Activated CD4-positive, alpha-beta T cell treated with anti-CD3 and anti-CD28 coated beads, Interleukin-2, Interleukin-4, amounts not matched to agents 100 ng/mL and 50 ng/mL, durations not matched to agents 16 hours and 8 hours (primary cell): ENCODE data around the gene ITGA11.

ENCODE experiments used
- DNase-seq: peaks from one replicate; pipeline ENCODE4 v3.0.0-alpha.2; 2020; ENCODE audit warnings: low spot score

ITGA11 gene

GRCh38 chr15:68352401-68353062, 79.4 kb downstream of the ITGA11 start:
- peak; percentile 69 for DNase-seq

DNA sequence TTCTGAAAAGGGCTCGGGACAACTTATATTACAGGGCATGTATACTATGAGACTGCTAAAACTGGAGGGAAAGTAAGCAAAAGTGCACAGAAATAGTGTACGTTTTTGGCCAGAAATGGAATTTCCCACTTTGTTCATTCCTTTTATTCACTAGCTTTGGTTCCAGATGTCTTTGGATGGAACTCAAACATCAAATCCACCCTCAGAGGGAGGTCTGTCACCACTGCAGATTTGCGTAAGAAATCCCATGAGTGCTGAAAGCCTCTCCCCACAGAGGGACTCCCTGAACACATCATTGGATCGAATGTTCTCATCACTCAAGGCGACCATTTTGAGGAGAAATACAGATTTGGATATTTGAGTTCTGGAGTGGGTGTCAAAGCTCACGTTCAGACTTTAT, 82.8 kb downstream of the ITGA11 start:
- no peak for DNase-seq

- DNase-seq: no peak
Observed at GRCh38 chr15:68348606-68349005, 83.4 kb downstream of the ITGA11 start.

DNA sequence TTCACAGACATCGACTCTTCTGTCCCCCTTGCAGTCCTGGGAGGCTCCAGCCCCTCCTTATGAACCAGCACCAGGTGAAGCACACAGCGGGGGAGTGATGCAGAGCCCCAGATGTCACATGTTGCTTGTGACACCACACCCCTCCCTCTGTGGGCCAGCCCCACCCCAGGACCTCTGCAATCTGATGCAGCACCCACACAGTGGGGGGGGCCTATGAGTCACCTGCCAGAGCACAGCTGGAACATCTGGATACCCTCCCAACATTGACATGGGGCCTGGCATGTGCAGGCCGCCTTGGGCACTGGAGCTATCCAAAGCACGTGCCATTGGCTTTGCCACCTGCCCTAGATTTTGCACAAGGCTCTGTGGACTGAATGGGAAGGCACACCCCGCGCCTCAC, 83.9 kb downstream of the ITGA11 start:
- DNase-seq: no peak

DNA sequence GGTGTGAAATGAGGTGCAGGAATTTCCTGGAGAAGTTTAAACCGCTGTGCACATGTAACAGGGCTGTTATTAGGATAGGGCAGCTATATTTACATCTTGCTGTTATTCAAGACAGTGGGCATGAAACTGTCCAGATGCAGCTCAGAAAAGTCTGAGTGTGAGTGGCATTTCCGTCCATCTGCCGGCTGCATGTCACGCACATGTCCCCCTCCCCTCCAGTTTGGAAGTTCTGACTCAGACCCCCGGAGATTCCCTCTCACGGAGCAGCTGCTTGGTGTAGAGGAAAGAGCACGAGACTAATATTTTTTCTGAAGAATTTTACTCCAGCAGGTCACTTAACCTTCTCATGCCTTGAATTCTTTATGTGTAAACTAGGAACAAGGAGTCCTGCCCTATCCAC, 84.6 kb downstream of the ITGA11 start:
- no peak for DNase-seq

DNA sequence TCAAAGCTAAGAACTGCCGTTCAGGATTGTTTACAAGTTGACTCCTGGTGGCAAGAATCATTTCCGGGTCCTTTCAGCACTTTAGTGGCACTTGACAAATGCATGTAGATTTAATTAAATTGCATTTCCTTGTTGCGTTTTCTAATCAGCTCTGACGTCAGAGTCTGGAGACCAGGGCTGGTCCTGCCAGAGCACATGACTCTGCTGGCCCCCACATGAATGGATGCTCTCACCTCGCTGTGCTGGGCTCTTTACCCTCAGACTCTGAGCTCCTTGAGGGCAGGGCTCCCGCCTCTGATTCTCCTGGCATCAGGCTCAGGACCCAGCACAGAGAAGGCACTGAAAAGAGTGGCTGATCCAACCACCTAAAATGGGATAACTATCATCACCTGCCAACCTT, 85.0 kb downstream of the ITGA11 start:
- no peak for DNase-seq

GRCh38 chr15:68345481-68345880, 86.5 kb downstream of the ITGA11 start:
- no peak for DNase-seq

DNA sequence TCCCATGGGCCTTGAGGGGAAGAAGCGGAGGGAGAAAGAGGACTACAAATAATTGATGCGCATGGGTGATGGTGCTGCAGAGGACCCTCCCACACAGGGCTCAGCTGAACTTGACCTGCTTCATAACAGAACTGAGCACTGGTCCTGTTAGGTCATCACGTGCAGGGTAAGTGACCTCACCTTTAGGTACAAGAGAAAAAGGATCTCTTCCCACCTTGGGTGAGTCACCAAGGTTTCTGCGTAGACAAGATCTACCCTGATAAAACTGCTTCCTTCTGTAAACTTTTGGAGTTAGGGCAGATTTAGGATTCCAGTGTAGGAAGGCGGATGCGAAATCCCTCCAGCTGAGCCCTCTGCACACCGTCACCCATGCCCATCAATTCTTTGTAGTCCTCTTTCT, 87.4 kb downstream of the ITGA11 start:
- no peak for DNase-seq

- no peak for DNase-seq
Observed at GRCh38 chr15:68343579-68344225, 88.3 kb downstream of the ITGA11 start.

GRCh38 chr15:68341760-68342725, 89.9 kb downstream of the ITGA11 start:
- no peak for DNase-seq

DNA sequence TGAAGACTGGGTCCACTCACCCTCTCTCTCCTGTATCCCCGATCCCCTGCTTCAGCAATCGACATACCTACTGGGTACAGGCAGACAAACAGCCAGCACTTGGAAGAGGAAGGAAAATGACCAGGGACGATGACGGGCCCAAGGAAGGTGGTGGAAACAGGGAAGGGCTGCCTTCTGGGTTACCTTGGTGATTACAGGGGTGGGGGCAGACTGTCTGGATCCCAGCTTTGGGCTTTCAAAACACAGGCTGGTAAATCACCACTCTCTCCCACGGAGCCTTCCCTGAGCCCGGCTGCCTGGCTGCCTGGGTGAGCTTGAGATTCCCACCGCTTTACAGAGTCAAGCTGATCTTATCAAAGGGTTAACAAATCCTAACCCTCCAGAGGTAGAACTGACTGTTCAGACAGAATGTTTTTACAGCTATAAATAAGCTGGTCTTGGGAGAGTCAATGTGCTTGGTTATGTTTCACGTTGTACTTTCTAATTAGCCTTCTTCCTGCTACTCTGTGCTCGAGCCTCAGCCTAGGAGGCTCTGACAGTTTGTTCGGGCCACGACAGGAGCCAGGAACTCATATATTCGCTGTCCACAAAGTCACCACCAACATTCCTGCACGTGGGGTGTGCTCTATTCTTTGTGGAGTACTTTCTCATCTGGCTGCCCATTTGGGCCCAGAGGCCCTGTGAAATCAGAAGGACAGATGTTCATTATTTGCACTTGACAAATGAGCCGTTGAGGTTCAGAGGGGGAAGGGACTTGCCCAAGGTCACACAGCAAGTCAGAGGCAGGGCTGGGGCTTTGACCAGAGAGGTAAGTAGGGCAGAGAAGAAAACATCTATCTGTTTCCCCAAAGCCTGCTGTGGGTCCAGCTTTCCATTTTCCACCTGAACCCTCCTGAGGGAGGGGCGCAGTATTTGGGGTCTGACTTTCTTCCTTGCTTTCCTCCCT, 91.0 kb downstream of the ITGA11 start:
- DNase-seq: no peak

DNA sequence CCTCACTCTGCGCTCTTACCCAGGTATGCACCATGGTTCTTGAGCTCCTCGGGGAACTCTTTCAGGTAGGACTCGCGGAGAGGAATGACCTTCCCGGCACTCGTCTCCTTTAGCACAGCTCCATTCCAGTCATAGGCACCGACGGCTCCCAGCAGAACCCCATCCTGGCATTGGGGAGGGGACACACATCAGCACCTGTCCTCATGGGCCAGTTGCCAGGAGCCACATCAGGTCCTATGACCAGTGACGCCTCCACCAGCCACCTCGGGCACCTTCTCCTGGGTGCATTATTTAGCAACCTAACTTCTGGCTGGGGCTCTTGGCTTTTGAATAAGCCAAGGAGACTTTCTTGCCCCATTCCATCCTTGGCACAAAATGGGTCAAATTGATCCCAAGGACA, 92.5 kb downstream of the ITGA11 start:
- DNase-seq: no peak

DNA sequence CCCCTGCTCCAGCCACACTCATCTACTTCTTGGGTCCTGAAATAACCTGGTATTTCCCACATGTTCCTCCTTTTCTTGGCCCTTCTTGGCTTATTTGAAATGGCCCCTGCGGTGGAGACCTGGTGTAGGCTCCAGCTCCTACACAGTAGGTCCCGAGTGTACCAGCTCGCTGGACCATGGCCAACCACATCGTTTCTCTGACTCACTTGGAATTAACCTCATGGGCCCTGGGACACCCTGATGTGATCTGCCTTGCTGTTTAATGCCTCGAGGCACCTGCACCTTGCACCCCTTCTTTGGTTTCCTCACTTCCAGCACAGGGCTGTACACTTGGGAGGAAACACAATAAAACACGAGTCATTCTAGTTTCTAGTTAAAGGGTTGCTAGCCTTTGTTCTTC, 94.1 kb downstream of the ITGA11 start:
- no peak for DNase-seq

GRCh38 chr15:68336516-68336915, 95.4 kb downstream of the ITGA11 start:
- DNase-seq: no peak

- no peak for DNase-seq
Observed at GRCh38 chr15:68335655-68336054, 96.3 kb downstream of the ITGA11 start.

- DNase-seq: no peak
Observed at GRCh38 chr15:68335251-68335650, 96.7 kb downstream of the ITGA11 start.

- DNase-seq: no peak
Observed at GRCh38 chr15:68334661-68335124, 97.3 kb downstream of the ITGA11 start.

GRCh38 chr15:68333775-68334470, 98.0 kb downstream of the ITGA11 start:
- no peak for DNase-seq

- DNase-seq: no peak
Observed at GRCh38 chr15:68332266-68332665, 99.7 kb downstream of the ITGA11 start.

DNA sequence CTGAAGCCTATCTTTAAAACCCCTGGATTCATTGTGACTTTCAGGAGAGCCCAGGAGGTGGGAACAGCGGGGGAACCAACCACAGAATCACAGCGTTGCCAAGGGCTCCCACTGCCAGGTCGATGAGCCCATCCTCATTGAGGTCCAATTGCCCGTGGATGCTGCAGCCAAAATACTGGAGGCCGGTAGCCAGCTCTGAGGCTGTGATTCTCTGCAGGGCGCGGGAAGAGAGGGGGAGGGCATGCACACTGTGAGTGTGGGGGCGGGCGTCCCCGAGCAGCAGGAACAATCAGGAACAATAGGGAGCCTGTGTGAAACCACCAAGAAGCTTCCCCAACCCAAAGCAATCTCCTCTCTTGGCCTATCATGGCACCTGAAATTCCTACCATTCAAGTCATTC, 101.1 kb downstream of the ITGA11 start:
- no peak for DNase-seq

GRCh38 chr15:68330416-68330815, 101.5 kb downstream of the ITGA11 start:
- no peak for DNase-seq
